Measurements from ENCODE around the gene ASB1.

DNA sequence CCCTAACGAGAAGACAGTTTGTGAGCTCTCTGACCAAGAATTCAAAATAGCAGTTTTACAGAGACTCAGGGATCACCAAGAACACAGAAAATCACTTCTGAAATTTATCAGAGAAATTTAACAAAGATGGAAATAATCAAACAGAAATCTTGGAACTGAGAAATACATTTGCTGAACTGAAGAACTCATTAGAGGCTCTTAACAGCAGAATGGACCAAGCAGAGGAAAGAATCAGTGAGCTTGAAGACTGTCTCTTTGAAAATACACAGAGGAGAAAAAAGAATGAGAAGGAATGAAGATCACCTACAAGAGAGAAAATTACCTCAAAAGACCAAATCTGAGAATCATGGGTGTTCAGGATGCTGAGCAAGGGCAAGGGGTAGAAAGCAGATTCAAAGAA is 29.7 kb downstream of the ASB1 start:
- TF ChIP-seq POLR2AphosphoS5 (IDR thresholded peaks at IDR 0.05; ENCODE audit: low read depth, low read length) (no peak), POLR2A (IDR thresholded peaks at IDR 0.05; ENCODE audit: low read depth, low read length) (no peak), TAF1 (IDR thresholded peaks at IDR 0.05; ENCODE audit: low read depth, low read length) (no peak), SPI1 (IDR thresholded peaks at IDR 0.05; ENCODE audit: low read depth, low read length) (no peak), POU2F2 (IDR thresholded peaks at IDR 0.05; ENCODE audit: low read depth, low read length) (no peak), PAX5 (IDR thresholded peaks at IDR 0.05; ENCODE audit: insufficient read depth, low read length, severe bottlenecking) (no peak)

Measured in GM12891 (cell line).